GM12878 (cell line): Measurements from ENCODE around the gene IGLL5. TPM values are rescaled to one million over a fixed set of nuclear protein-coding genes. Genes with fewer than 3 reads are reported as not detected.

Experiments used
- ATAC-seq: fragments of 200-7000 bp; cut with Tn5 transposase; 3 replicates; pipeline ENCODE4 v1.9.1; 2020; ENCODE audit warnings: mild to moderate bottlenecking, moderate library complexity
- BruUV-seq: library from RNA; stranded (reverse); fragments of 400-500 nt; replicated peaks from 2 replicates; lab custom pipeline; 2021; lab: Mats Ljungman, UMichigan
- CTCF ChIA-PET: fragments of 300-600 bp; sonication (Branson Sonifier 250); formaldehyde crosslinking; extraction: SDS; loops from one replicate; lab custom pipeline; 2021; ENCODE audit warnings: inconsistent platforms; lab: Yijun Ruan, JAX
- POLR2A ChIA-PET: fragments of 350-600 bp; formaldehyde crosslinking; extraction: SDS; loops from one replicate; lab custom pipeline; 2021; ENCODE audit warnings: inconsistent platforms; lab: Charles Lee
- RAD21 ChIA-PET: fragments of 300-600 bp; sonication (Branson Sonifier 250); formaldehyde crosslinking; loops from one replicate; lab custom pipeline; 2023; ENCODE audit warnings: antibody characterized with exemption; ENCODE audit not compliant: unreplicated experiment; lab: Charles Lee
- SMC1A ChIA-PET: fragments of 300-600 bp; sonication (Branson Sonifier 250); formaldehyde crosslinking; loops from one replicate; lab custom pipeline; 2023; ENCODE audit not compliant: unreplicated experiment, uncharacterized antibody; lab: Charles Lee
- DNase-seq: peaks from one replicate; pipeline ENCODE4 v3.0.0-alpha.2; 2011; ENCODE audit warnings: low read depth, low spot score
- FAIRE-seq: peaks from 3 replicates; lab custom pipeline; 2011; peaks lifted over from hg19 to GRCh38; lab: Jason Lieb, UNC
- H2AFZ ChIP-seq: 2 replicates; pipeline ENCODE4 v1.6.0; 2011; ENCODE audit warnings: low read depth, low read length, control low read depth; ENCODE audit not compliant: control insufficient read depth
- H3K27ac ChIP-seq: 2 replicates; pipeline ENCODE4 v1.5.1; 2011; ENCODE audit warnings: control low read depth; ENCODE audit not compliant: control insufficient read depth, insufficient read depth
- H3K27me3 ChIP-seq, 2 experiments: replicated peaks in 1 of 2; 2 replicates each; pipeline versions ENCODE4 v1.6.0 to v1.6.1; 2011; ENCODE audit warnings: low read length in 1 of 2; ENCODE audit not compliant: control insufficient read depth in 2 of 2, insufficient read depth in 2 of 2
- H3K36me3 ChIP-seq, 2 experiments: 2 replicates each; pipeline ENCODE4 v1.5.1; 2011; ENCODE audit warnings: low read length in 1 of 2; ENCODE audit not compliant: control insufficient read depth in 2 of 2, insufficient read depth in 2 of 2
- H3K4me1 ChIP-seq: 2 replicates; pipeline ENCODE4 v1.6.1; 2011; ENCODE audit warnings: mild to moderate bottlenecking, low read length, moderate library complexity, mixed read lengths; ENCODE audit not compliant: control insufficient read depth, insufficient read depth
- H3K4me2 ChIP-seq: 2 replicates; pipeline ENCODE4 v1.6.0; 2011; ENCODE audit warnings: control low read depth; ENCODE audit not compliant: control insufficient read depth, insufficient read depth
- H3K4me3 ChIP-seq: fragments of 200-600 bp; sonication (generic); 2 replicates; pipeline ENCODE4 v1.5.1; 2016
- H3K79me2 ChIP-seq: 2 replicates; pipeline ENCODE4 v1.6.0; 2011; ENCODE audit warnings: low read length; ENCODE audit not compliant: control insufficient read depth, insufficient read depth
- H3K9ac ChIP-seq: 2 replicates; pipeline ENCODE4 v1.8.0; 2011; ENCODE audit warnings: low read length, control low read depth, mixed read lengths; ENCODE audit not compliant: control insufficient read depth, insufficient read depth
- H3K9me3 ChIP-seq: replicated peaks from 3 replicates; pipeline ENCODE4 v1.5.1; 2011; ENCODE audit warnings: mild to moderate bottlenecking, low read length; ENCODE audit not compliant: control insufficient read depth, insufficient read depth
- H4K20me1 ChIP-seq: 2 replicates; pipeline ENCODE4 v1.6.0; 2011; ENCODE audit not compliant: control insufficient read depth, insufficient read depth
- EED ChIP-seq: sonication (generic); IDR thresholded peaks from 2 replicates; pipeline ENCODE4 v1.6.1; 2016; ENCODE audit warnings: antibody characterized with exemption, low read depth
- HDAC6 ChIP-seq: fragments of 200-600 bp; sonication (generic); IDR thresholded peaks from one replicate; pipeline ENCODE4 v1.8.0; 2017; ENCODE audit warnings: antibody characterized with exemption; ENCODE audit not compliant: unreplicated experiment
- LARP7 ChIP-seq: fragments of 450-650 bp; IDR thresholded peaks from 2 replicates; pipeline ENCODE4 v1.6.1; 2017; ENCODE audit warnings: mild to moderate bottlenecking
- NFYB ChIP-seq: IDR thresholded peaks from 2 replicates; pipeline ENCODE4 v1.6.1; 2011; ENCODE audit warnings: low read depth, mild to moderate bottlenecking, low read length, improper control_type of control experiment, moderate library complexity; ENCODE audit not compliant: insufficient read depth
- POLR2AphosphoS5 ChIP-seq: IDR thresholded peaks from 2 replicates; pipeline ENCODE4 v1.6.1; 2011; ENCODE audit warnings: mild to moderate bottlenecking, low read length, inconsistent platforms
- RELA ChIP-seq: fragments of 450-650 bp; IDR thresholded peaks from 2 replicates; pipeline ENCODE4 v1.8.0; 2014; ENCODE audit warnings: borderline replicate concordance; ENCODE audit not compliant: partially characterized antibody
- RELB ChIP-seq: fragments of 450-650 bp; IDR thresholded peaks from 2 replicates; pipeline ENCODE4 v1.6.1; 2017; ENCODE audit warnings: low read depth, mild to moderate bottlenecking, moderate library complexity
- SMAD5 ChIP-seq: IDR thresholded peaks from 2 replicates; pipeline ENCODE4 v1.6.1; 2016; ENCODE audit warnings: antibody characterized with exemption, low read depth
- SPI1 ChIP-seq: IDR thresholded peaks from 2 replicates; pipeline ENCODE4 v1.6.1; 2011; ENCODE audit warnings: low read depth, mild to moderate bottlenecking, low read length, moderate library complexity, borderline replicate concordance; ENCODE audit not compliant: insufficient read depth
- TCF12 ChIP-seq: IDR thresholded peaks from 2 replicates; pipeline ENCODE4 v1.6.1; 2011; ENCODE audit warnings: low read depth, mild to moderate bottlenecking, low read length
- TCF3 ChIP-seq: IDR thresholded peaks from 2 replicates; pipeline ENCODE4 v1.6.1; 2012; ENCODE audit warnings: low read depth, mild to moderate bottlenecking, low read length, borderline replicate concordance; ENCODE audit not compliant: insufficient read depth
- ZBTB40 ChIP-seq: fragments of 450-650 bp; IDR thresholded peaks from 2 replicates; pipeline ENCODE4 v1.6.1; 2016; ENCODE audit warnings: mild to moderate bottlenecking, moderate library complexity, borderline replicate concordance
- ZNF24 ChIP-seq: fragments of 450-650 bp; IDR thresholded peaks from 2 replicates; pipeline ENCODE4 v1.6.1; 2017; ENCODE audit warnings: antibody characterized with exemption, mild to moderate bottlenecking
- ZSCAN29 ChIP-seq: fragments of 450-650 bp; IDR thresholded peaks from 2 replicates; pipeline ENCODE4 v1.6.1; 2017; ENCODE audit warnings: mild to moderate bottlenecking, moderate library complexity
- WGBS: methylation state at CpG from one replicate; pipeline ENCODE4 v1.1.6; 2016; ENCODE audit warnings: low lambda C conversion rate; ENCODE audit not compliant: insufficient replicate concordance, insufficient coverage; ENCODE audit errors: missing lambda C conversion rate; 5-methylcytosine and 5-hydroxymethylcytosine counted together
- in situ Hi-C: fragments of 300-500 bp; cut with MboI; formaldehyde crosslinking; loops from 9 replicates; pipeline ENCODE4 v1.14.3; 2018; ENCODE audit warnings: mixed read lengths
- intact Hi-C: fragments of 100-400 bp; cut with micrococcal nuclease; formaldehyde crosslinking; loops from one replicate; pipeline ENCODE4 v1.14.2; 2022; ENCODE audit not compliant: unreplicated experiment
- polyA plus RNA-seq, 11 experiments: library from polyadenylated mRNA; depleted of rRNA in 4 of 11; unstranded in 6 of 11; stranded (reverse) in 5 of 11; fragments of >200 nt; fragmentation: Nextera tagmentation in 4 of 11; fragmentation: Illumina TruSeq in 1 of 11; extraction: Ambion mirVana in 4 of 11; extraction: Trizol in 1 of 11; gene quantifications; 1 replicate in 1 of 11; 2 replicates in 10 of 11; pipeline versions ENCODE4 v1.2.1 to v1.2.3, GENCODE V29; 2011 to 2016; ENCODE audit warnings: inconsistent platforms in 2 of 11, missing spikeins in 2 of 11, low read depth in 1 of 11
- total RNA-seq, 4 experiments: library from RNA; depleted of rRNA in 3 of 4; stranded (reverse); fragments of >200 nt in 3 of 4; fragmentation: Illumina TruSeq in 1 of 4; extraction: Trizol in 1 of 4; gene quantifications; 2 replicates each; pipeline versions ENCODE4 v1.2.1 to v1.2.3, GENCODE V29; 2013 to 2021
- TF ChIP-seq, protein P1 (sequence below): fragments of 450-650 bp; IDR thresholded peaks from 2 replicates; pipeline ENCODE4 v1.6.1; 2016; ENCODE audit warnings: mild to moderate bottlenecking
- TF ChIP-seq, protein P2 (sequence below): fragments of 450-650 bp; conservative IDR thresholded peaks from 2 replicates; pipeline ENCODE4 v1.6.1; 2017; ENCODE audit warnings: mild to moderate bottlenecking, moderate library complexity

The IGLL5 gene
- total and polyA plus RNA-seq, 10 of the 15 experiments (the other 5 are each of a cell fraction or from before 2014, with no cell fraction given), result not detected

GRCh38 chr22:22895776-22896445 is 8.3 kb downstream of the IGLL5 start:
- no peak overlapping the region for H3K4me3 ChIP-seq
- ChIA-PET SMC1A (no interaction called here), RAD21 (no interaction called here), CTCF (no interaction called here), POLR2A (no interaction called here)
- WGBS, result 67% methylated on average over 5 of the region's 6 CpGs
- H3K4me1 ChIP-seq, result no peaks in the 10 kb centered on the region
- in situ Hi-C loops, result no loop called here
- H2AFZ ChIP-seq, result no peak overlapping the region
- no peaks in the 10 kb centered on the region for H3K9me3 ChIP-seq
- no peaks in the 10 kb centered on the region for H4K20me1 ChIP-seq
- H3K4me2 ChIP-seq, result no peak overlapping the region
- FAIRE-seq (no peak), DNase-seq (no peak), ATAC-seq (no peak)
- no peak overlapping the region for H3K9ac ChIP-seq
- H3K27ac ChIP-seq, result no peak overlapping the region
- H3K36me3 ChIP-seq, result no peaks in the 10 kb centered on the region
- no TSS peak for BruUV-seq
- intact Hi-C loops, result no loop called here
- H3K79me2 ChIP-seq, result peaks cover 5% of the 10 kb centered on the region
- no peaks in the 10 kb centered on the region for H3K27me3 ChIP-seq
- TF ChIP-seq TCF12 (no peak), ZNF24 (no peak), LARP7 (no peak), ZBTB40 (no peak), ZSCAN29 (no peak), RELA (no peak), NFYB (no peak), EED (no peak), HDAC6 (no peak), SPI1 (no peak), TCF3 (no peak), POLR2AphosphoS5 (no peak), SMAD5 (no peak), RELB (no peak)
- TF ChIP-seq, protein P1, sequence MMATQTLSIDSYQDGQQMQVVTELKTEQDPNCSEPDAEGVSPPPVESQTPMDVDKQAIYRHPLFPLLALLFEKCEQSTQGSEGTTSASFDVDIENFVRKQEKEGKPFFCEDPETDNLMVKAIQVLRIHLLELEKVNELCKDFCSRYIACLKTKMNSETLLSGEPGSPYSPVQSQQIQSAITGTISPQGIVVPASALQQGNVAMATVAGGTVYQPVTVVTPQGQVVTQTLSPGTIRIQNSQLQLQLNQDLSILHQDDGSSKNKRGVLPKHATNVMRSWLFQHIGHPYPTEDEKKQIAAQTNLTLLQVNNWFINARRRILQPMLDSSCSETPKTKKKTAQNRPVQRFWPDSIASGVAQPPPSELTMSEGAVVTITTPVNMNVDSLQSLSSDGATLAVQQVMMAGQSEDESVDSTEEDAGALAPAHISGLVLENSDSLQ, result no peak
- TF ChIP-seq, protein P2, sequence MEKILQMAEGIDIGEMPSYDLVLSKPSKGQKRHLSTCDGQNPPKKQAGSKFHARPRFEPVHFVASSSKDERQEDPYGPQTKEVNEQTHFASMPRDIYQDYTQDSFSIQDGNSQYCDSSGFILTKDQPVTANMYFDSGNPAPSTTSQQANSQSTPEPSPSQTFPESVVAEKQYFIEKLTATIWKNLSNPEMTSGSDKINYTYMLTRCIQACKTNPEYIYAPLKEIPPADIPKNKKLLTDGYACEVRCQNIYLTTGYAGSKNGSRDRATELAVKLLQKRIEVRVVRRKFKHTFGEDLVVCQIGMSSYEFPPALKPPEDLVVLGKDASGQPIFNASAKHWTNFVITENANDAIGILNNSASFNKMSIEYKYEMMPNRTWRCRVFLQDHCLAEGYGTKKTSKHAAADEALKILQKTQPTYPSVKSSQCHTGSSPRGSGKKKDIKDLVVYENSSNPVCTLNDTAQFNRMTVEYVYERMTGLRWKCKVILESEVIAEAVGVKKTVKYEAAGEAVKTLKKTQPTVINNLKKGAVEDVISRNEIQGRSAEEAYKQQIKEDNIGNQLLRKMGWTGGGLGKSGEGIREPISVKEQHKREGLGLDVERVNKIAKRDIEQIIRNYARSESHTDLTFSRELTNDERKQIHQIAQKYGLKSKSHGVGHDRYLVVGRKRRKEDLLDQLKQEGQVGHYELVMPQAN, result no peak
